Uterus (tissue), 2 donors: ENCODE results near the gene SMOC2.

Experiments used
- CTCF ChIP-seq, 4 experiments: fragments of 200-600 bp in 2 of 4; fragments of 450-650 bp in 2 of 4; sonication (generic) in 2 of 4; IDR thresholded peaks; one replicate each; pipeline ENCODE4 v1.5.1; 2016 to 2019; ENCODE audit warnings: antibody characterized with exemption in 4 of 4, mild to moderate bottlenecking in 2 of 4, moderate library complexity in 1 of 4
- POLR2A ChIP-seq, 2 donors: fragments of 450-650 bp; IDR thresholded peaks; one replicate each; pipeline ENCODE4 v1.6.1; 2016; ENCODE audit warnings: antibody characterized with exemption in 2 of 2, mild to moderate bottlenecking in 1 of 2, moderate library complexity in 1 of 2

- TF ChIP-seq CTCF (IDR thresholded peaks at IDR 0.05) (no peak), POLR2A (IDR thresholded peaks at IDR 0.05) (no peak)
Measured at GRCh38 chr6:168599118-168599494, 158.1 kb downstream of the SMOC2 start.
